MM.1S (cell line): ENCODE measurements around the gene STARD8.

Experiments used
- DNase-seq: peaks from one replicate; pipeline ENCODE4 v3.0.0-alpha.2; 2015
- H2AFZ ChIP-seq: fragments of 300-600 bp; sonication (generic); 2 replicates; pipeline ENCODE4 v1.6.0; 2016; ENCODE audit warnings: antibody characterized with exemption, low read length
- H3F3A ChIP-seq: fragments of 300-600 bp; sonication (generic); 2 replicates; pipeline ENCODE4 v1.6.1; 2016; ENCODE audit warnings: mild to moderate bottlenecking, antibody characterized with exemption, low read length, moderate library complexity, mixed read lengths; ENCODE audit not compliant: insufficient read depth
- H3K27ac ChIP-seq: fragments of 300-600 bp; sonication (generic); 2 replicates; pipeline ENCODE4 v1.5.1; 2016; ENCODE audit warnings: mild to moderate bottlenecking, low read length
- H3K27me3 ChIP-seq: fragments of 300-600 bp; sonication (generic); replicated peaks from 2 replicates; pipeline ENCODE4 v1.6.0; 2016; ENCODE audit warnings: low read length; ENCODE audit not compliant: insufficient read depth
- H3K36me3 ChIP-seq: fragments of 300-600 bp; sonication (generic); replicated peaks from 2 replicates; pipeline ENCODE4 v1.6.1; 2016; ENCODE audit warnings: mild to moderate bottlenecking, low read length, mixed read lengths; ENCODE audit not compliant: insufficient read depth
- H3K4me1 ChIP-seq: fragments of 300-600 bp; sonication (generic); 2 replicates; pipeline ENCODE4 v1.6.1; 2016; ENCODE audit warnings: low read length, mixed read lengths
- H3K4me2 ChIP-seq: fragments of 300-600 bp; sonication (generic); 2 replicates; pipeline ENCODE4 v1.6.0; 2016; ENCODE audit warnings: low read depth, low read length
- H3K4me3 ChIP-seq: fragments of 300-600 bp; sonication (generic); 2 replicates; pipeline ENCODE4 v1.5.1; 2016; ENCODE audit warnings: low read length, mixed read lengths
- H3K79me2 ChIP-seq: fragments of 300-600 bp; sonication (generic); 2 replicates; pipeline ENCODE4 v1.6.1; 2016; ENCODE audit warnings: mixed run types, low read length, mixed read lengths
- H3K9ac ChIP-seq: fragments of 300-600 bp; sonication (generic); 2 replicates; pipeline ENCODE4 v1.6.1; 2016; ENCODE audit warnings: low read length, mixed read lengths
- H3K9me2 ChIP-seq: fragments of 300-600 bp; sonication (generic); replicated peaks from 2 replicates; pipeline ENCODE4 v1.6.1; 2016; ENCODE audit warnings: mild to moderate bottlenecking, low read length, mixed read lengths; ENCODE audit not compliant: insufficient read depth
- H3K9me3 ChIP-seq: fragments of 300-600 bp; sonication (generic); replicated peaks from 2 replicates; pipeline ENCODE4 v1.6.1; 2016; ENCODE audit warnings: mild to moderate bottlenecking, low read length, mixed read lengths; ENCODE audit not compliant: insufficient read depth
- H4K20me1 ChIP-seq: fragments of 300-600 bp; sonication (generic); 2 replicates; pipeline ENCODE4 v1.6.1; 2016; ENCODE audit warnings: mild to moderate bottlenecking, low read length, moderate library complexity, mixed read lengths; ENCODE audit not compliant: insufficient read depth
- EZH2 ChIP-seq: fragments of 300-600 bp; sonication (generic); optimal IDR thresholded peaks from 2 replicates; pipeline ENCODE3; 2017; ENCODE audit warnings: low read depth, mild to moderate bottlenecking, antibody characterized with exemption, low read length, mixed read lengths
- EZH2phosphoT487 ChIP-seq: fragments of 300-600 bp; sonication (generic); IDR thresholded peaks from 2 replicates; pipeline ENCODE4 v1.6.1; 2018; ENCODE audit warnings: antibody characterized with exemption, low read length
- TF ChIP-seq, protein P1 (sequence below): fragments of 300-600 bp; sonication (generic); IDR thresholded peaks from 2 replicates; pipeline ENCODE4 v1.5.1; 2016; ENCODE audit warnings: antibody characterized with exemption, low read length, mixed read lengths

STARD8 gene

GRCh38 chrX:68761086-68761485 is 113.6 kb downstream of the STARD8 start:
- Histone ChIP-seq H3K36me3 (no peaks in the 10 kb centered on the region), H3F3A (no peaks in the 10 kb centered on the region), H3K9me2 (no peaks in the 10 kb centered on the region), H3K4me1 (no peaks in the 10 kb centered on the region), H3K79me2 (no peaks in the 10 kb centered on the region), H3K9me3 (no peaks in the 10 kb centered on the region), H3K4me3 (no peak overlapping the region), H3K27me3 (no peaks in the 10 kb centered on the region), H2AFZ (no peak overlapping the region), H3K9ac (no peak overlapping the region), H3K27ac (no peak overlapping the region), H3K4me2 (no peak overlapping the region), H4K20me1 (no peaks in the 10 kb centered on the region)
- no peak for DNase-seq
- TF ChIP-seq EZH2 (no peak), EZH2phosphoT487 (no peak)
- TF ChIP-seq, protein P1, sequence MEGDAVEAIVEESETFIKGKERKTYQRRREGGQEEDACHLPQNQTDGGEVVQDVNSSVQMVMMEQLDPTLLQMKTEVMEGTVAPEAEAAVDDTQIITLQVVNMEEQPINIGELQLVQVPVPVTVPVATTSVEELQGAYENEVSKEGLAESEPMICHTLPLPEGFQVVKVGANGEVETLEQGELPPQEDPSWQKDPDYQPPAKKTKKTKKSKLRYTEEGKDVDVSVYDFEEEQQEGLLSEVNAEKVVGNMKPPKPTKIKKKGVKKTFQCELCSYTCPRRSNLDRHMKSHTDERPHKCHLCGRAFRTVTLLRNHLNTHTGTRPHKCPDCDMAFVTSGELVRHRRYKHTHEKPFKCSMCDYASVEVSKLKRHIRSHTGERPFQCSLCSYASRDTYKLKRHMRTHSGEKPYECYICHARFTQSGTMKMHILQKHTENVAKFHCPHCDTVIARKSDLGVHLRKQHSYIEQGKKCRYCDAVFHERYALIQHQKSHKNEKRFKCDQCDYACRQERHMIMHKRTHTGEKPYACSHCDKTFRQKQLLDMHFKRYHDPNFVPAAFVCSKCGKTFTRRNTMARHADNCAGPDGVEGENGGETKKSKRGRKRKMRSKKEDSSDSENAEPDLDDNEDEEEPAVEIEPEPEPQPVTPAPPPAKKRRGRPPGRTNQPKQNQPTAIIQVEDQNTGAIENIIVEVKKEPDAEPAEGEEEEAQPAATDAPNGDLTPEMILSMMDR, result no peak

DNA sequence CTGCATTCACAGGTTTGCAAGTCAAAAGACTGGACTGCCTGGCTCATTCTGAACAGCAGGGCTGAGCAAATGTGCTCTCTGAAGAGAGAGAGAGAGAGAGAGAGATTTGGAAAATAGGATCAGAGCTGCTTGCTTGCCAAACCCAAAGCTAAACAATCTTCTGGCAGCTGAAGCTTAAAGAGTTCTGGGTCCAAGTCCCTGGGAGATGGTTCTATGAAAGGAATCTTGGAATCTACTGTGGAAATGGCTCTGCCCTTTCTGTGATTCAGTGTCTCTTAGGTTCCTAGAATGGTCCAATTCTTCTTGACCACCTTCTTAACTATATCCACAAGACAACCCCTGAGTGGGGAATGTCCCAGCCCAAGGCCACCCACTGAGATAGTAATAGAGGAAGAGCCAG is 115.3 kb downstream of the STARD8 start:
- Histone ChIP-seq H3K9ac (no peak overlapping the region), H3K4me1 (no peaks in the 10 kb centered on the region), H3K4me3 (no peak overlapping the region), H3K27ac (no peak overlapping the region), H3F3A (no peaks in the 10 kb centered on the region), H2AFZ (no peak overlapping the region), H3K9me2 (no peaks in the 10 kb centered on the region), H3K27me3 (no peaks in the 10 kb centered on the region), H3K36me3 (no peaks in the 10 kb centered on the region), H3K9me3 (no peaks in the 10 kb centered on the region), H3K79me2 (no peaks in the 10 kb centered on the region), H4K20me1 (no peaks in the 10 kb centered on the region), H3K4me2 (no peak overlapping the region)
- TF ChIP-seq EZH2phosphoT487 (no peak), EZH2 (no peak)
- TF ChIP-seq, protein P1, result no peak
- DNase-seq, result no peak

- Histone ChIP-seq H3K4me3 (no peak overlapping the region), H3K79me2 (no peaks in the 10 kb centered on the region), H3F3A (no peaks in the 10 kb centered on the region), H4K20me1 (no peaks in the 10 kb centered on the region), H3K4me1 (no peaks in the 10 kb centered on the region), H3K9me3 (no peaks in the 10 kb centered on the region), H3K4me2 (no peak overlapping the region), H3K27ac (no peak overlapping the region), H3K27me3 (no peaks in the 10 kb centered on the region), H3K9me2 (no peaks in the 10 kb centered on the region), H2AFZ (no peak overlapping the region), H3K36me3 (no peaks in the 10 kb centered on the region), H3K9ac (no peak overlapping the region)
- TF ChIP-seq EZH2, result no peak
- TF ChIP-seq, protein P1, result no peak
- no peak for TF ChIP-seq EZH2phosphoT487
- DNase-seq, result no peak
Observed at GRCh38 chrX:68763481-68763880, 116.0 kb downstream of the STARD8 start.
